PFSK-1 (cell line): Measurements from ENCODE around the gene PPP1CB.

Experiments
- FOXP2 ChIP-seq: optimal IDR thresholded peaks from 2 replicates; pipeline ENCODE3; 2011; ENCODE audit warnings: borderline replicate concordance, control low read depth, inconsistent platforms; ENCODE audit not compliant: insufficient read depth; ENCODE audit errors: extremely low read length, extremely low read depth
- POLR2AphosphoS5 ChIP-seq: IDR thresholded peaks from 2 replicates; pipeline ENCODE4 v1.6.1; 2012; ENCODE audit warnings: low read depth, mild to moderate bottlenecking, control low read depth, low read length, moderate library complexity
- REST ChIP-seq, 2 experiments: IDR thresholded peaks; 2 replicates each; pipeline versions ENCODE4 v1.6.1 to v1.8.0; 2011 to 2012; ENCODE audit warnings: low read depth in 2 of 2, low read length in 2 of 2, control low read depth in 1 of 2, inconsistent platforms in 1 of 2, mild to moderate bottlenecking in 1 of 2, moderate library complexity in 1 of 2; ENCODE audit not compliant: insufficient read depth in 1 of 2
- SIN3A ChIP-seq: IDR thresholded peaks from 2 replicates; pipeline ENCODE4 v1.6.1; 2012; ENCODE audit warnings: mild to moderate bottlenecking, low read length, moderate library complexity, borderline replicate concordance; ENCODE audit not compliant: insufficient read depth
- TAF1 ChIP-seq: IDR thresholded peaks from 2 replicates; pipeline ENCODE4 v1.6.1; 2012; ENCODE audit warnings: low read length, control low read depth, borderline replicate concordance; ENCODE audit not compliant: insufficient read depth

PPP1CB gene

DNA sequence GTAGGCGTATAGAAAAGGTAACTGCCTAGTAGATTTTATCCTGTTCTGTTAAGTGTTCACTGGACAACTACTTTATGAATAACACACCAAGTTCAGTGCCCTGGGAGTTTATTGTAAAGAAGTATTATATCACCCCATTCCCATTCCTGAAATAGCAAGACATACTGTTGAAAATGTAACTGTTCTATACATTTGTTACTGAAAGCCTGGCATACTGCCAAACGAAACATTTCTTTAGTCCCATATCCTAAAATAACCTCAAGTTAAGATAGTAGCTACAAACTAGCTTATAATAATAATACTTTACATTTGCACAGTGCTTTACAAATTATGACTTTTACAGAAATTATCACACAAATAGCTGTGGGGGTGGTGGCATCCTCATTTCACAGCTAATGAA, 84.2 kb downstream of the PPP1CB start:
- TF ChIP-seq SIN3A, result no peak
- TF ChIP-seq TAF1, result no peak
- no peak for TF ChIP-seq POLR2AphosphoS5
- no peak for TF ChIP-seq FOXP2
- no peak for TF ChIP-seq REST (IDR thresholded peaks at IDR 0.05; ENCODE audit: insufficient read depth in 1 of 2, low read depth in 2 of 2, low read length in 2 of 2)

DNA sequence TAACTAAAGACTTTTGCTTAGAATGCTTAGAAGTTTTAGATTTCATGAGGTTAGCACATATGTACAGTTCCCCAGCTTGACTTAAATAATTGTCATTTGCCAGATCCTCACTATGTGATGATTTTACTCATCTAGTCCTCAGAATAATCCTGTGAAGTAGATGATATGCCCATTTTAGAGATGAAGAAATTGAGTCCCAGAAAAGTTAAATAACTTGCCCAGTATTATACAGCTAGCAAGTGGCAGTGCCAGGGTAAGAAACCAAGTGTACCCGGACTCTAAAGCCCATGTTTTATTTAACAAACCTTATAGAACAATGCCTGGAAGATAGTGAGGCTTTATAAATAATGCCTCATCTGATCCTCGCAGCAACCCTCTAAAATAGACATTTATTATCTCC, 87.3 kb downstream of the PPP1CB start:
- TF ChIP-seq REST (IDR thresholded peaks at IDR 0.05; ENCODE audit: insufficient read depth in 1 of 2, low read depth in 2 of 2, low read length in 2 of 2) (no peak), FOXP2 (no peak), SIN3A (no peak), POLR2AphosphoS5 (no peak), TAF1 (no peak)

DNA sequence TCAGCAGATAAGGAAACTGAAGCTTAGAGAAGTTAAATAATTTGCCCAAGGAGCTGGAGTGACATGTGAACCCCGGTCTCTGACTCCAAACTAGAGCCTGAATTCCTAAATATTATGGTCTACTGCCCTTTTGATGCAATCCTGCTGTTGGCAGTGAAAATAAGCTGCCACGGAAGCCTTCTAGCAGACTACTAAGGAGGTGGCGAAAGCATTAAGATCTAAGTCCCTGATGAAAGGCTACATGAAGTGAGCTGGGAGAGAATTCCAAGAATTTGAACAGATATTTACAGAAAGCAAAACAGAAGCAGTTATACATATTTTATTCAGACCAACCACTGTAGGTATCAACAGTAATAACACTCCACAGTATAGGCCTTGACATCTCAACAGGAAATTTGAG, 90.4 kb downstream of the PPP1CB start:
- no peak for TF ChIP-seq REST (IDR thresholded peaks at IDR 0.05; ENCODE audit: insufficient read depth in 1 of 2, low read depth in 2 of 2, low read length in 2 of 2)
- TF ChIP-seq TAF1, result no peak
- TF ChIP-seq SIN3A, result no peak
- TF ChIP-seq FOXP2, result no peak
- TF ChIP-seq POLR2AphosphoS5, result no peak
